GM12873 (cell line): ENCODE results near the gene IFNL4.

ENCODE experiments used
- CTCF ChIP-seq: IDR thresholded peaks from 2 replicates; pipeline ENCODE4 v1.5.1; 2012; ENCODE audit warnings: low read depth, mild to moderate bottlenecking, moderate library complexity, low read length, control low read depth; ENCODE audit not compliant: insufficient read depth; ENCODE audit errors: missing control alignments

IFNL4 gene

GRCh38 chr19:39263912-39264305 is 15.3 kb upstream of the IFNL4 start:
- TF ChIP-seq CTCF, result no peak

- no peak for TF ChIP-seq CTCF
Measured at GRCh38 chr19:39262496-39262895, 13.8 kb upstream of the IFNL4 start.

DNA sequence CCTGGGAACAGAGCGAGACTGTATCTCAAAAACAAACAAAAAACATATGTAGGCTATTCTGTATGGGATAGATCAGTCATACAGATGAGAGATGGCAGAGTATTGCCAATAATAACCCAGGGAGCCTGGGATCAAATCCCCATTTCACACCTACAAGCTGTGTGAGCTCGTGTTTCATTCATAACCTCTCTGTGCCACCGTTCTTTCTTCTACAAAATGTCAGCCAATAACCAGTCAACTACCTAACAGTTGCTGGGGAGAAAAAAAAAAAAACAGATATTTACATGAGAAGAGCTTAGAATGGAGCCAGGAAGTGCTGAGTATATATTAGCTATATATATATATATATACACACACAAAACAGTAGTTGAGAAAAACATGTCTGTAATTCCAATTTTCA is 13.0 kb upstream of the IFNL4 start:
- TF ChIP-seq CTCF, result no peak

DNA sequence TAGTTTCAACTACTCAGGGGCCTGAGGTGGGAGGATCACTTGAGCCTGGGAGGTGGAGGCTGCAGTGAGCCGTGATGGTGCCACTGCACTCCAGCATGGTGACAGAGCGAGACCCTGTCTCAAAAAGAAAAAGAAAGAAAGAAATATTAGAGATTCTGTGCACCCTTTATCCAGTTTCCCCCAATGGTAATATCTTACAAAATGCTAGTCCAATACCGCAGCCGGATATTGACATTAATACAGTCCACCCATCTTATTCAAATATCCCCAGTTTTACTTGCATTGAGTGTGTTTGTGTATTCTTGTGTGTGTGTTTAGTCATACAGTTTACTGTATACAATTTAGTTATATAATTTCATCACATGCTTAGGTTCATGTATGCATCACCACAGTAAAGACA is 8.6 kb upstream of the IFNL4 start:
- no peak for TF ChIP-seq CTCF

- no peak for TF ChIP-seq CTCF
Measured at GRCh38 chr19:39254531-39255345, 6.1 kb upstream of the IFNL4 start.

DNA sequence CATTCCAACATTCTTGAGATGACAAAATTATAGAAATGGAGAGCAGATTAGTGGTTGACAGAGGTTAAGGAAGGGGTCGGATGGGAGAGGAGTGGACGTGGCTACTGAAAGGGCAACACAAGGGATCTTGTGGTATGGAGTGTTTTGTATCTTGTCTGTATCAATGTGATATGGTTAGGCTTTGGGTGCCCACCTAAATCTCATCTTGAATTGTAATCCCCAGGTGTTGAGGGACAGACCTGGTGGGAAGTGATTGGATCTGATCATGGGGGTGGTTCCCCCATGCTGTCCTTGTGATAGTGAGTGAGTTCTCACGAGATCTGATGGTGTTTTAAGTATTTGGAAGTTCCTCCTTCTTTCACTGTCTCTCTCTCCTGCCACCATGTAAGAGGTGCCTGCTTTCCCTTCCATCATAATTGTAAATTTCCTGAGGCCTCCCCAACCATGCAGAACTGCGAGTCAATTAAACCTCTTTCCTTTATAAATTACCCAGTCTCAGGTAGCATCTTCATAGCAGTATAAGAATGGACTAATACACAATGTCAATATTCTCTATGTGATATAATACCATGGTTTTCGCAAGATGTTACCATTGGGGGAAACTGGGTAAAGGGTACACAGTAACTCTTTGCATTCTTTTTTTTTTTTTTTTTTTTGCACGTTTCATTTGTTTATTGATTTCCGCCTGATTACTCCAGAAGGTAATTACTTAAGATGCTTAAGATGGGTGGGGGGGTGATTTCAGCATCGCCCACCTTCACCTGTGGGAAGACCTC is 4.9 kb upstream of the IFNL4 start:
- TF ChIP-seq CTCF, result no peak

DNA sequence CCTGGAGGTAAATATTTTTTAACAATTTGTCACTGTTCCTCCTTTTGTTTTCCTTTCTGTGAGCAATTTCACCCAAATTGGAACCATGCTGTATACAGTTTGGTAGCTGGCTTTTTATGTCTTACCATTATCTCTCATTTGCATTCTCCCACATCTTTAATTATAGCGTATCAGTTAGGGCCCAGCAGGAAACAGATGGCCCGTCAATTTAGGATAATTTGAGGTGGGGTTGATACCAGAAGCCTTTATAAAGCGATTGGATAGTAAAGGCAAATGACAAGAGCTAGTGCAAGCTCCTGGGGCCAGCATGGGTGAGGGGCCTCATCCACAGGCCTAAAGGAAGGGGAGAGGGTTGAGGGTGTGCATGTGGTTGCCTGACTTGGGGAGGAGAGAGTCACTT is 3.8 kb upstream of the IFNL4 start:
- no peak for TF ChIP-seq CTCF
